HL-60 (cell line): ENCODE data around the gene PFDN6.

Source experiments
- DNase-seq, 2 experiments: peaks; one replicate each; pipeline ENCODE4 v3.0.0-alpha.2; 2010 to 2020; ENCODE audit warnings: low read depth in 1 of 2, low spot score in 1 of 2
- H3K27ac ChIP-seq: fragments of 250-450 bp; sonication (Bioruptor Pico); replicated peaks from 2 replicates; pipeline ENCODE4 v1.5.1; 2020; ENCODE audit warnings: mild to moderate bottlenecking, moderate library complexity
- H3K27me3 ChIP-seq: fragments of 250-450 bp; sonication (Bioruptor Pico); 2 replicates; pipeline ENCODE4 v1.5.1; 2021; ENCODE audit warnings: mild to moderate bottlenecking, moderate library complexity; ENCODE audit not compliant: insufficient read depth, poor library complexity, severe bottlenecking
- H3K4me3 ChIP-seq: replicated peaks from 2 replicates; pipeline ENCODE4 v1.5.1; 2011; ENCODE audit warnings: mild to moderate bottlenecking, control low read depth, low read length; ENCODE audit not compliant: insufficient read depth
- GABPA ChIP-seq: IDR thresholded peaks from 2 replicates; pipeline ENCODE4 v1.6.1; 2012; ENCODE audit warnings: low read depth
- POLR2AphosphoS5 ChIP-seq: IDR thresholded peaks from 2 replicates; pipeline ENCODE4 v1.6.1; 2012; ENCODE audit warnings: low read depth
- SPI1 ChIP-seq: IDR thresholded peaks from 2 replicates; pipeline ENCODE4 v1.6.1; 2012; ENCODE audit warnings: low read depth, mild to moderate bottlenecking, borderline replicate concordance
- TF ChIP-seq, protein P1 (sequence below): IDR thresholded peaks from one replicate; pipeline ENCODE4 v1.5.1; 2011; ENCODE audit warnings: low read length, control low read depth, inconsistent platforms; ENCODE audit not compliant: insufficient read depth
- TF ChIP-seq, protein P2 (sequence below): IDR thresholded peaks from 2 replicates; pipeline ENCODE4 v1.6.1; 2012; ENCODE audit warnings: low read depth; ENCODE audit not compliant: insufficient replicate concordance

PFDN6 gene

DNA sequence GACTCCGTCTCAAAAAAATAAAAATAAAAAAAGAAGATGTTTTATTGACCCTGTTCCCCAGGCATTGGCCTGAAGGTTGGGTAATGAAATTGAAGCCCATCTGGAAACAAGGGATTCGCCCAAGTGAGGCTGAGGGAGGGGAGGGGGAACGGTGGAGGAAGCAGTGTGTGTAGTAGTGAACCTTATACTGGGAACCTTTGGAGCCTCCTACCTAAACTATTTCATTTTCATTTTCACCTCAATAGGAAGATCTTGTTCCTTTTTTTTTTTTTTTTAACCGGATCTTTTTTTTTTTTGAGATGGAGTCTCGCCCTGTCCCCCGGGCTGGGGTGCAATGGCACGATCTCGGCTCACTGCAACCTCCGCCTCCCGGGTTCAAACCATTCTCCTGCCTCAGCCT, 41.3 kb downstream of the PFDN6 start:
- no peak for DNase-seq
- no peak overlapping the region for H3K27ac ChIP-seq
- no peaks in the 10 kb centered on the region for H3K27me3 ChIP-seq
- no peak overlapping the region for H3K4me3 ChIP-seq
- no peak for TF ChIP-seq GABPA
- no peak for TF ChIP-seq SPI1
- no peak for TF ChIP-seq POLR2AphosphoS5
- TF ChIP-seq, protein P1, sequence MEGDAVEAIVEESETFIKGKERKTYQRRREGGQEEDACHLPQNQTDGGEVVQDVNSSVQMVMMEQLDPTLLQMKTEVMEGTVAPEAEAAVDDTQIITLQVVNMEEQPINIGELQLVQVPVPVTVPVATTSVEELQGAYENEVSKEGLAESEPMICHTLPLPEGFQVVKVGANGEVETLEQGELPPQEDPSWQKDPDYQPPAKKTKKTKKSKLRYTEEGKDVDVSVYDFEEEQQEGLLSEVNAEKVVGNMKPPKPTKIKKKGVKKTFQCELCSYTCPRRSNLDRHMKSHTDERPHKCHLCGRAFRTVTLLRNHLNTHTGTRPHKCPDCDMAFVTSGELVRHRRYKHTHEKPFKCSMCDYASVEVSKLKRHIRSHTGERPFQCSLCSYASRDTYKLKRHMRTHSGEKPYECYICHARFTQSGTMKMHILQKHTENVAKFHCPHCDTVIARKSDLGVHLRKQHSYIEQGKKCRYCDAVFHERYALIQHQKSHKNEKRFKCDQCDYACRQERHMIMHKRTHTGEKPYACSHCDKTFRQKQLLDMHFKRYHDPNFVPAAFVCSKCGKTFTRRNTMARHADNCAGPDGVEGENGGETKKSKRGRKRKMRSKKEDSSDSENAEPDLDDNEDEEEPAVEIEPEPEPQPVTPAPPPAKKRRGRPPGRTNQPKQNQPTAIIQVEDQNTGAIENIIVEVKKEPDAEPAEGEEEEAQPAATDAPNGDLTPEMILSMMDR: no peak
- TF ChIP-seq, protein P2, sequence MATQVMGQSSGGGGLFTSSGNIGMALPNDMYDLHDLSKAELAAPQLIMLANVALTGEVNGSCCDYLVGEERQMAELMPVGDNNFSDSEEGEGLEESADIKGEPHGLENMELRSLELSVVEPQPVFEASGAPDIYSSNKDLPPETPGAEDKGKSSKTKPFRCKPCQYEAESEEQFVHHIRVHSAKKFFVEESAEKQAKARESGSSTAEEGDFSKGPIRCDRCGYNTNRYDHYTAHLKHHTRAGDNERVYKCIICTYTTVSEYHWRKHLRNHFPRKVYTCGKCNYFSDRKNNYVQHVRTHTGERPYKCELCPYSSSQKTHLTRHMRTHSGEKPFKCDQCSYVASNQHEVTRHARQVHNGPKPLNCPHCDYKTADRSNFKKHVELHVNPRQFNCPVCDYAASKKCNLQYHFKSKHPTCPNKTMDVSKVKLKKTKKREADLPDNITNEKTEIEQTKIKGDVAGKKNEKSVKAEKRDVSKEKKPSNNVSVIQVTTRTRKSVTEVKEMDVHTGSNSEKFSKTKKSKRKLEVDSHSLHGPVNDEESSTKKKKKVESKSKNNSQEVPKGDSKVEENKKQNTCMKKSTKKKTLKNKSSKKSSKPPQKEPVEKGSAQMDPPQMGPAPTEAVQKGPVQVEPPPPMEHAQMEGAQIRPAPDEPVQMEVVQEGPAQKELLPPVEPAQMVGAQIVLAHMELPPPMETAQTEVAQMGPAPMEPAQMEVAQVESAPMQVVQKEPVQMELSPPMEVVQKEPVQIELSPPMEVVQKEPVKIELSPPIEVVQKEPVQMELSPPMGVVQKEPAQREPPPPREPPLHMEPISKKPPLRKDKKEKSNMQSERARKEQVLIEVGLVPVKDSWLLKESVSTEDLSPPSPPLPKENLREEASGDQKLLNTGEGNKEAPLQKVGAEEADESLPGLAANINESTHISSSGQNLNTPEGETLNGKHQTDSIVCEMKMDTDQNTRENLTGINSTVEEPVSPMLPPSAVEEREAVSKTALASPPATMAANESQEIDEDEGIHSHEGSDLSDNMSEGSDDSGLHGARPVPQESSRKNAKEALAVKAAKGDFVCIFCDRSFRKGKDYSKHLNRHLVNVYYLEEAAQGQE: no peak

DNA sequence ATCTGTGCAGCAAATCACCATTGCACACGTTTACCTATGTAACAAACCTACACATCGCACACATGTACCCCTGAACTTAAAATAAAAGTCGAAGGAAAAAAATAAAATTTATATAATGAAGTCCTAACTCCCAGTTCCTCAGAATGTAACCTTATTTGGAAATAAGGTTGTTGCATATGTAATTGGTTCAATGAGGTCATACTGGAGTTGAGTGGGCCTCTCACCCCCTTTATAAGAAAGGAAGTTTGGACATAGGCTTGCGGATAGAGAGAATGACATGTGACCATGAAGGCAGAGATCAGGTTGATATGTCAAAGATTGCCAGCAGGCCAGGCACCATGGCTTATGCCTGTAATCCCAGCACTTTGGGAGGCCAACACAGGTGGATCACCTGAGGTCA, 44.3 kb downstream of the PFDN6 start:
- TF ChIP-seq, protein P1: no peak
- TF ChIP-seq, protein P2: no peak
- no peak for TF ChIP-seq SPI1
- no peak for TF ChIP-seq GABPA
- no peak for TF ChIP-seq POLR2AphosphoS5
- Histone ChIP-seq H3K27ac (no peak overlapping the region), H3K4me3 (no peak overlapping the region), H3K27me3 (no peaks in the 10 kb centered on the region)
- no peak for DNase-seq

DNA sequence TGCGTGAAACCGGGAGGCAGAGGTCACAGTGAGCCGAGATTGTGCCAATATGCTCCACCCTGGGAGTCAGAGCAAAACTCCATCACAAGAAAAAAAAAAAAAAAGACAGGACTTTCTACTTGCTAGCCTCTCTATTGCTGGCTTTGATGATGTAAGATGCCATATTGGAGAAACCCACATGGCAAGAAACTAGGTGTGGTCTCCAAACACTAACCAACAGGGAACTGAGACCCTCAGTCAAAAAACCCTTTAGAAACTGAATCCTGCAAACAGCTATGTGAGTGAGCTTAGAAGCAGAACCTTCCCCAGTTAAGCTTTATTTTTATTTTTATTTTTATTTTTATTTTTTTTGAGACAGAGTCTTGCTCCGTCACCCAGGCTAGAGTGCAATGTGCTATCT, 46.5 kb downstream of the PFDN6 start:
- TF ChIP-seq POLR2AphosphoS5: no peak
- TF ChIP-seq, protein P1: no peak
- no peak for TF ChIP-seq GABPA
- TF ChIP-seq, protein P2: no peak
- no peak for TF ChIP-seq SPI1
- H3K4me3 ChIP-seq: no peak overlapping the region
- DNase-seq: no peak
- no peak overlapping the region for H3K27ac ChIP-seq
- H3K27me3 ChIP-seq: no peaks in the 10 kb centered on the region
